K562 treated with DMSO at 1 percent for 48 hours (cell line): ENCODE results near the gene URI1. TPM values are rescaled to one million over a fixed set of nuclear protein-coding genes. Genes with fewer than 3 reads are reported as not detected.

ENCODE experiments used
- total RNA-seq: library from RNA; unstranded; fragments of 300-600 nt; gene quantifications from 2 replicates; pipeline ENCODE4 v1.2.3, GENCODE V29; 2022; ENCODE audit warnings: low replicate concordance; ENCODE audit errors: extremely low read depth

The URI1 gene, protein sequence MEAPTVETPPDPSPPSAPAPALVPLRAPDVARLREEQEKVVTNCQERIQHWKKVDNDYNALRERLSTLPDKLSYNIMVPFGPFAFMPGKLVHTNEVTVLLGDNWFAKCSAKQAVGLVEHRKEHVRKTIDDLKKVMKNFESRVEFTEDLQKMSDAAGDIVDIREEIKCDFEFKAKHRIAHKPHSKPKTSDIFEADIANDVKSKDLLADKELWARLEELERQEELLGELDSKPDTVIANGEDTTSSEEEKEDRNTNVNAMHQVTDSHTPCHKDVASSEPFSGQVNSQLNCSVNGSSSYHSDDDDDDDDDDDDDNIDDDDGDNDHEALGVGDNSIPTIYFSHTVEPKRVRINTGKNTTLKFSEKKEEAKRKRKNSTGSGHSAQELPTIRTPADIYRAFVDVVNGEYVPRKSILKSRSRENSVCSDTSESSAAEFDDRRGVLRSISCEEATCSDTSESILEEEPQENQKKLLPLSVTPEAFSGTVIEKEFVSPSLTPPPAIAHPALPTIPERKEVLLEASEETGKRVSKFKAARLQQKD
- total RNA-seq: not detected in 2 replicates

GRCh38 chr19:29941828-29942403, at the start of gene URI1:
TSS of gene URI1 (plus strand) at chr19:29942239. CDS start at chr19:29942548, 309 bp downstream.

Other genes starting within 250 kb of the URI1 start
- gene C19orf12, start 227.0 kb upstream of the URI1 start, total RNA-seq: not detected in 2 replicates
- not detected in 2 replicates for gene CCNE1, start 130.2 kb upstream of the URI1 start, total RNA-seq